Umbilical cord (tissue), 2 donors: ENCODE results near the gene PTPRU. TPM values are rescaled to one million over a fixed set of nuclear protein-coding genes. Genes with fewer than 3 reads are reported as not detected.

ENCODE experiments used
- DNase-seq: peaks from one replicate; pipeline ENCODE4 v3.0.0-alpha.2; 2015; ENCODE audit warnings: low spot score
- total RNA-seq: library from RNA; depleted of rRNA; stranded (reverse); fragments of >200 nt; gene quantifications from one replicate; pipeline ENCODE4 v1.2.3, GENCODE V29; 2014; ENCODE audit warnings: low replicate concordance; ENCODE audit not compliant: insufficient read depth

PTPRU gene
- total RNA-seq, 1 donor from 2014 or later = 35.2 TPM

GRCh38 chr1:29363536-29363935 is 127.2 kb downstream of the PTPRU start:
- DNase-seq = no peak

- DNase-seq = no peak
These were observed 127.9 kb downstream of the PTPRU start for GRCh38 chr1:29364101-29364678.

- DNase-seq = no peak
These were observed 129.8 kb downstream of the PTPRU start for GRCh38 chr1:29365906-29366670.

GRCh38 chr1:29368936-29369932 is 132.9 kb downstream of the PTPRU start:
- DNase-seq = no peak

DNA sequence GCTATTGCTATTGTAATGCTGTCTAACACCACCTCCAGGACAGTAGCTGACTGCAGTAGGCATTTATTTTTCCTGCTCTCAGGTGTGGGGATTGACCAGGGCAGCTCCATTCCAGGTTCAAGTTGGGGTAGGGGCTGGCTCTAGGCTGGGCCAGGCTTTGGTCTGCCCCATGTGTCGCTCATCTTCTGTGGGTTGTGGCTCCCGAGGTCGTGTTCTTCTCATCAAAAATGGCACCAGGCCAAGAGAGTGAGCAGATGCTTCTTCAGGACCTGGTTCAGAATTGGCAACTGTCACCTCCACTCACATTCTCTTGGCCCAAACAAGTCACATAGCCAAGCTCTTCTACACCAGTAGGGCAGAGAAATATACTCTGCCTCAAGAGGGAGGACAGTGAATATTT is 133.7 kb downstream of the PTPRU start:
- DNase-seq = no peak

DNA sequence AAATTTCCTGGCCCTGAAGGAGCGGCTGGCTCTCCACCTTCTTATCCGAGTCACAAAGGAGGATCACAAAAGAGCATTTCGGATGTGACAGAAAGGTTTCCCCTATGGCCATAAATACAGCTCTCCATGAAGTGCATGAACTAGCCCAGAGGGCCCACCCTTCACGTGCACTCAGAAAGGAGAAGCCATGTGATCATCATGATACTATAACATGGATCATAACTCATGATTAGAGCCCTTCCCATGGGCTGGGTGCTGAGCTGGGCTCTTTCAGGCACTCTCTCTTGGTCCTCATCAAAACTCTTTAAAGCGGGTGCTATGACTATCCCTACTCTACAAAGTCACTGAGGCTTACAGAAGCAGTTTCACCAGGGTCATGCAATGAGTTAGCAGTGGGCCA is 135.0 kb downstream of the PTPRU start:
- no peak for DNase-seq

- DNase-seq = no peak
These were observed 135.8 kb downstream of the PTPRU start for GRCh38 chr1:29372108-29372507.

Other genes with a start within 250 kb of the PTPRU start
- 14.0 TPM for gene TMEM200B, start 112.6 kb upstream of the PTPRU start, total RNA-seq
- 56.8 TPM for gene SRSF4, start 54.6 kb upstream of the PTPRU start, total RNA-seq
- gene MECR, start 5.6 kb upstream of the PTPRU start, total RNA-seq = 12.3 TPM